ENCODE measurements around the gene IL17REL. TPM values are rescaled to one million over a fixed set of nuclear protein-coding genes. Genes with fewer than 3 reads are reported as not detected.

The IL17REL gene
- total and polyA plus RNA-seq, 10 of the 15 experiments (the other 5 are each of a cell fraction or from before 2014, with no cell fraction given), result 0.03 TPM; not detected in 9

GRCh38 chr22:50045211-50046018 is 32.9 kb upstream of the IL17REL start:
- no peaks in the 10 kb centered on the region for H3K9me3 ChIP-seq (replicated peaks; ENCODE audit: control insufficient read depth, insufficient read depth, low read length)
- TF ChIP-seq YBX1 (IDR thresholded peaks at IDR 0.05) (no peak), POLR2AphosphoS2 (IDR thresholded peaks at IDR 0.05; ENCODE audit: low read depth, low read length) (no peak), IRF5 (IDR thresholded peaks at IDR 0.05; ENCODE audit: borderline replicate concordance) (no peak), NFIC (IDR thresholded peaks at IDR 0.05; ENCODE audit: low read depth, low read length) (no peak), YY1 (IDR thresholded peaks at IDR 0.05; ENCODE audit: low read depth, low read length) (no peak), ATF3 (IDR thresholded peaks at IDR 0.05; ENCODE audit: borderline replicate concordance, extremely low read depth, low read depth, low read length) (no peak), JUND (IDR thresholded peaks at IDR 0.05; ENCODE audit: low read depth, low read length) (no peak), RFX5 (IDR thresholded peaks at IDR 0.05; ENCODE audit: low read depth, low read length) (no peak), EGR1 (IDR thresholded peaks at IDR 0.05; ENCODE audit: borderline replicate concordance in 1 of 2, low read depth in 2 of 2, low read length in 2 of 2) (no peak)
- no peaks in the 10 kb centered on the region for H3K79me2 ChIP-seq (ENCODE audit: control insufficient read depth, insufficient read depth, low read length)
- in situ Hi-C loops (cut with MboI) (loop anchor here (25.0 kb wide), 1 partner anchor 708 kb away; no protein-coding TSS in a partner anchor), intact Hi-C loops (cut with micrococcal nuclease; ENCODE audit: unreplicated experiment) (no loop called here)
- BruUV-seq (replicated peaks), result no TSS peak
- no peaks in the 10 kb centered on the region; a peak in 1 of 4 replicates for H3K27me3 ChIP-seq (replicated peaks in 1 of 2; ENCODE audit: control insufficient read depth in 2 of 2, insufficient read depth in 2 of 2, low read length in 1 of 2)
- POLR2A ChIA-PET, result interaction anchor here (0.6 kb wide), 1 partner anchor 13 kb away, joined by 3 read pairs; no protein-coding TSS in a partner anchor
- RAD21 ChIA-PET (ENCODE audit: unreplicated experiment), result no interaction called here
- no peak overlapping the region for H2AFZ ChIP-seq (ENCODE audit: control insufficient read depth, low read depth, low read length)
- H3K36me3 ChIP-seq (ENCODE audit: control insufficient read depth in 2 of 2, insufficient read depth in 2 of 2, low read length in 1 of 2), result no peaks in the 10 kb centered on the region
- CTCF ChIA-PET, result no interaction called here
- H3K4me1 ChIP-seq (ENCODE audit: control insufficient read depth, insufficient read depth, low read length), result no peaks in the 10 kb centered on the region
- no peak overlapping the region for H3K4me2 ChIP-seq (ENCODE audit: control insufficient read depth, insufficient read depth)
- no peak overlapping the region for H3K27ac ChIP-seq (ENCODE audit: control insufficient read depth, insufficient read depth)
- DNase-seq (ENCODE audit: low read depth, low spot score) (no peak), FAIRE-seq (no peak), ATAC-seq (no peak)
- SMC1A ChIA-PET (ENCODE audit: uncharacterized antibody, unreplicated experiment), result no interaction called here
- H3K4me3 ChIP-seq, result no peak overlapping the region
- no peak overlapping the region for H3K9ac ChIP-seq (ENCODE audit: control insufficient read depth, insufficient read depth, low read length)
- WGBS (ENCODE audit: insufficient coverage, insufficient replicate concordance, low lambda C conversion rate, missing lambda C conversion rate), result 56% methylated on average over 29 of the region's 35 CpGs
- no peaks in the 10 kb centered on the region for H4K20me1 ChIP-seq (ENCODE audit: control insufficient read depth, insufficient read depth)
